Skeletal muscle satellite cell (primary cell): ENCODE data around the gene UCN2.
"Not testable (repeated sequence)": the region's sequence is repeated elsewhere in the genome, so short reads cannot be mapped to it uniquely, and the experiment has no call there.

Source experiments
- H3K27me3 ChIP-seq: 2 replicates; pipeline ENCODE4 v1.7.0; 2013; ENCODE audit warnings: low read length; ENCODE audit not compliant: control insufficient read depth, insufficient read depth
- H3K36me3 ChIP-seq: 2 replicates; pipeline ENCODE4 v1.7.0; 2013; ENCODE audit warnings: mild to moderate bottlenecking, control low read depth, low read length; ENCODE audit not compliant: insufficient read depth
- H3K4me1 ChIP-seq: 2 replicates; pipeline ENCODE4 v1.7.0; 2013; ENCODE audit warnings: low read length; ENCODE audit not compliant: control insufficient read depth, insufficient read depth
- H3K4me2 ChIP-seq: 2 replicates; pipeline ENCODE4 v1.7.0; 2013; ENCODE audit warnings: mild to moderate bottlenecking, low read length
- H3K4me3 ChIP-seq: 2 replicates; pipeline ENCODE4 v1.7.0; 2013; ENCODE audit warnings: low read length
- H3K9ac ChIP-seq: 2 replicates; pipeline ENCODE4 v1.7.0; 2013; ENCODE audit warnings: mild to moderate bottlenecking, low read depth, low read length, moderate library complexity
- H3K9me3 ChIP-seq: replicated peaks from 2 replicates; pipeline ENCODE4 v1.7.0; 2013; ENCODE audit warnings: mild to moderate bottlenecking, control low read depth, low read length

Gene UCN2

GRCh38 chr3:48546203-48546829, 17.3 kb downstream of the UCN2 start:
- Histone ChIP-seq H3K9ac (no peak overlapping the region), H3K9me3 (no peaks in the 10 kb centered on the region), H3K27me3 (no peaks in the 10 kb centered on the region), H3K4me2 (no peak overlapping the region), H3K36me3 (peaks cover 23% of the 10 kb centered on the region), H3K4me1 (peaks cover 7% of the 10 kb centered on the region), H3K4me3 (no peak overlapping the region)

DNA sequence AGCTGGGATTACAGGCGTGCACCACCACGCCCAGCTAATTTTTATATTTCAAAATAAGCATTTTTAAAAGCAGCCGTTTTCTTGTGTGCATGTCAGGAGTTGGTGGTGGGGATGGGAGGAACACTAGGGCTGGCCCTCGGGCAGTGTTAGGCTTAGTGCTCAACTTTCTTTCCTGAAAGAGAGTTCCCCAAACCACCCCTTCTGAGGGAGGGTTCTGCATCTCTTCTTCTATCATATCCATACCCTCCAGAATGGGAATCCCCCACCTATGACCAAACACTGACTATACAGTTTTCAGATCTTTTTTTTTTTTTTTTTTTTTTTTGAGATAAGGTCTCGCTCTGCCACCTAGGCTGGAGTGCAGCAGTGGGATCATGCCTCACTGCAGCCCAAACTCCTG, 19.4 kb downstream of the UCN2 start:
- no peak overlapping the region for H3K4me2 ChIP-seq
- peaks cover 27% of the 10 kb centered on the region for H3K36me3 ChIP-seq
- H3K9ac ChIP-seq = no peak overlapping the region
- peaks cover 7% of the 10 kb centered on the region for H3K4me1 ChIP-seq
- no peaks in the 10 kb centered on the region for H3K9me3 ChIP-seq
- H3K27me3 ChIP-seq = no peaks in the 10 kb centered on the region
- H3K4me3 ChIP-seq = no peak overlapping the region

DNA sequence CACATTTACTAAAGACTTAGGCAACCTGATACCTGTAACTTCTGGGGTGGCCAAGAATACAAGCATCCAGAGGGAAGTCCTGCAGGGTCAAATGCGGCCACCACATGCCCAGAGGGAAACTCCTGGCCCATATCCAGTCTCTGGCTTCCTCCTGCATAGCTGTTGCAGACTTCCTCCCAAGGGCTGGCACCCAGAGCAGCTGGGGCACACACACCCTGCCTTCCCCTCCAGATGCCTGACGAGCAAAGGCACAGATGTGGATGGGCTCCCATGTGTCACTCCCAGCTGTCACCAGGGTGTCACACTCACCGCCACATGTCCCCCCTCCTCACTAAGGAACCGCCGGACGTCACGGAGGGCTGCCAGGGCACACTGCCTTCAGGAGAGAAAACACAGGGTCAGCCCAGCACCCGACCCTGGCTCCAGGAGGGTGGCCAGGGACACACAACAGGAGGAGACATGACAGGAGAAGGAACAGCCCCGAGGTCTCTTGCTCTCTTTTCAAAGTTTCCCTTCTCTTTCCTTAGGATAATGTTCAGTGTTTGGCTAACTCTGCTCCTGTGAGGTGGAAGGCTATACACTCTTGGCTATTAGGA, 20.2 kb downstream of the UCN2 start:
- H3K4me2 ChIP-seq = peak overlapping the region; percentile 3
- H3K4me1 ChIP-seq = peaks cover 7% of the 10 kb centered on the region
- H3K27me3 ChIP-seq = no peaks in the 10 kb centered on the region
- H3K9me3 ChIP-seq = no peaks in the 10 kb centered on the region
- H3K9ac ChIP-seq = no peak overlapping the region
- no peak overlapping the region for H3K4me3 ChIP-seq
- H3K36me3 ChIP-seq = peaks cover 31% of the 10 kb centered on the region

DNA sequence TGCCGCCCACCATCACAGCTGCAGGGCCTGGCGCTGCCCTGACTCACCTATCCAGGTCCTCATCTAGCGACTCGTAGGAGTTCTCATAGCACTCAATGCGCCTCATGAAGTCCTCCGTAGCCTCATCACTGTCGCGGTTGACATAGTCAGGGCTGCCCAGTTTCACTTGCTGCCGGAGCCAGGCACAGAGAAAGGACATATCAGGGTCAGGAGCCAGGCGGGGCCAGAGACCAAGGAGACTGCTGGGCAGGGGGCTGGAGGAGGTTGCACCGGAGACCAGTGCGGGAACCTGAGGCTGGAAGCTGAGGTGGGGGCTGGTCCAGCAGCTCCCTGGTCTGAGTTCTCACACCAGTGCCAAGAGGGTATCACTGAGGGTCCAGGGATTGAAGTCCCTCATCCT, 25.1 kb downstream of the UCN2 start:
- H3K4me2 ChIP-seq = no peak overlapping the region
- H3K9ac ChIP-seq = no peak overlapping the region
- no peak overlapping the region for H3K4me3 ChIP-seq
- H3K27me3 ChIP-seq = no peaks in the 10 kb centered on the region
- H3K36me3 ChIP-seq = peaks cover 35% of the 10 kb centered on the region
- H3K4me1 ChIP-seq = peaks cover 5% of the 10 kb centered on the region
- no peaks in the 10 kb centered on the region for H3K9me3 ChIP-seq

- Histone ChIP-seq H3K27me3 (no peaks in the 10 kb centered on the region), H3K4me3 (no peak overlapping the region), H3K4me2 (no peak overlapping the region), H3K9ac (no peak overlapping the region), H3K36me3 (peaks cover 31% of the 10 kb centered on the region), H3K4me1 (no peaks in the 10 kb centered on the region), H3K9me3 (no peaks in the 10 kb centered on the region)
Observed at GRCh38 chr3:48536785-48537184, 26.8 kb downstream of the UCN2 start.

DNA sequence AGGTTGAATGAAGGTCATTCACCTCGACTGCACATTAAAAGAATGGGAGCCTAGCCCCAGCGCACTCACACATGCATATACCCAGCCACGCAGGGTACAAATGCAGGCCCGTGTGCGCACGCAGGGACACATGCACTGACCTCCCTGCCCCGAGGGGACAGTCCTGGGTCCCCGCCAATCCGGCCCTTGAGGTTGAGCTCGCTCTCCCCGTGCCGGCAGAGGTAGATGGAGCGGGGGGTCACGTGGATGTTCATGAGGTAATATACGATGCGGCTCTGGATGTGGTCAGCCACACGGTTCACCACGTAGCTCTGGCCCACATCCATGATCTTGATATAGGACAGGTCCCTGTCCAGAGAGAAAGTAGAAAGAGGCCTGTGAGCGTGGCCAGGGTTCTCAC, 27.5 kb downstream of the UCN2 start:
- Histone ChIP-seq H3K4me2 (no peak overlapping the region), H3K9me3 (no peaks in the 10 kb centered on the region), H3K27me3 (no peaks in the 10 kb centered on the region), H3K36me3 (peaks cover 31% of the 10 kb centered on the region), H3K4me1 (no peaks in the 10 kb centered on the region), H3K4me3 (no peak overlapping the region), H3K9ac (no peak overlapping the region)

DNA sequence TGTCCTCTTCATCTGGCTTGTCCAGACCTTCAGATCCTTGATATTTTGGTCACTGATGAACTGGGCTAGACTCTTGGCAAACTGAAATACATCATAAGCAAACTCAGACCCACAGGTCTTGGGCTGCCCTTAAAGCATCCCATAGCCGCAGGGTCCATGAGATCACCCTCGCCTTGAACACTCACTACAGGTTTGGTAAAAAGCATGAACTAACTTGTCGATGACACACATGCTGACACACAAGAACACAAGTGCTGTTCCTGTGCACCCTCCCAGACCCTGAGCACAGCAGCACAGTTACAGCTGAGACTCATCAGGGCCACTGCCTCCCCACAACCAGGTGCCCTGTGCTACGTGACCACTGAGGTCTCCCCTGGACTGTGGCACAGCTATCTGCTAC, 28.0 kb downstream of the UCN2 start:
- no peak overlapping the region for H3K4me2 ChIP-seq
- H3K27me3 ChIP-seq = no peaks in the 10 kb centered on the region
- peaks cover 33% of the 10 kb centered on the region for H3K36me3 ChIP-seq
- H3K4me1 ChIP-seq = no peaks in the 10 kb centered on the region
- H3K9me3 ChIP-seq = no peaks in the 10 kb centered on the region
- H3K4me3 ChIP-seq = no peak overlapping the region
- no peak overlapping the region for H3K9ac ChIP-seq

GRCh38 chr3:48532977-48533337, 30.6 kb downstream of the UCN2 start:
- H3K4me3 ChIP-seq = no peak overlapping the region
- H3K9ac ChIP-seq = no peak overlapping the region

DNA sequence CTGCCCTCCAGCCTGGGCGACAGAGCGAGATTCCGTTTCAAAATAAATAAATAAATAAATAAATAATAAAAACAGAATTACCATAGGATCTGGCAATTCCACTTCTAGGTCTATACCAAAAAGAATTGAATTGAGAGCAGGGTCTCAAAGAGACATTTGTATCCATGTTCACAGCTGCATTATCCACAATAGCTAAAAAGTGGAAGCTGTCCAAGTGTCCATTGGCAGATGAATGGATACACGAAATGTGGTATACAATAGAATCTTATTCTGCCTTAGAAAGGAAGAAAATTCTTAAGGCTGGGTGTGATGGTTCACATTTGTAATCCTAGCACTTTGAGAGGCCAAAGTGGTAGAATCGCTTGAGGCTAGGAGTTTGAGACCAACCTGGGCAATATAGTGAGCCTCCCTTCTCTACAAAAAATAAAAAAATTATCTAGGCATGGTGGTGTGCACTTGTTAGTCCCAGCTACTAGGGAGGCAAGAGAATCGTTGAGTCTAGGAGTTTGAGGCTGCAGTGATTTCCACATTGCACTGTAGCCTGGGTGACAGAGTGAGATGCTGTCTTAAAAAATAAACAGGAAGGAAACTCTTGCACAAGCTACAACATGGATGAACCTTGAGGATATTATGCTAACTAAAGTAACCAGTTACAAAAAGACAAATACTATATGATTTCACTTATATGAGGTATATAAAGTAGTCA, 31.2 kb downstream of the UCN2 start:
- no peaks in the 10 kb centered on the region for H3K4me1 ChIP-seq
- H3K9ac ChIP-seq = no peak overlapping the region
- H3K4me3 ChIP-seq = no peak overlapping the region
- no peaks in the 10 kb centered on the region for H3K27me3 ChIP-seq
- H3K4me2 ChIP-seq = no peak overlapping the region
- no peaks in the 10 kb centered on the region for H3K9me3 ChIP-seq
- H3K36me3 ChIP-seq = peaks cover 23% of the 10 kb centered on the region

More at GRCh38 chr3:48532977-48533337, 30.6 kb downstream of the UCN2 start:
- Histone ChIP-seq H3K4me2 (no peak overlapping the region), H3K9me3 (no peaks in the 10 kb centered on the region), H3K4me1 (no peaks in the 10 kb centered on the region), H3K27me3 (no peaks in the 10 kb centered on the region), H3K36me3 (peaks cover 23% of the 10 kb centered on the region)

- H3K9me3 ChIP-seq, H3K9ac ChIP-seq, H3K4me1 ChIP-seq, H3K4me2 ChIP-seq, H3K27me3 ChIP-seq, H3K4me3 ChIP-seq, H3K36me3 ChIP-seq: not testable (repeated sequence)
Observed at GRCh38 chr3:48530701-48531100, 32.9 kb downstream of the UCN2 start.

DNA sequence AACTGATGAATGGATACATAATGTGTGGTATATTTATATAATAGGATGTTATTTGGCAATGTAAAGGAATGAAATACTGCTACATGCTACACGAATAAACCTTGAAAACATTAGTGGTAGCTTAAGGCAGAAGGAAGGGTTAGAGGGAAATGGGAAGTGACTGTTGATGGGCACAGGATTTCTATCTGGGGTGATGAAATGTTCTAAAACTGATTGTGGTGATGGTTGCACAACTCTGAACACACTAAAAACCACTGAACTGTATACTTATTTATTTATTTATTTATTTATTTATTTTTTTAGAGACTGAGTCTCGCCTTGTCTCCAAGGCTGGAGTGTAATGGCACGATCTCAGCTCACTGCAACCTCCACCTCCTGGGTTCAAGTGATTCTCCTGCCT, 34.8 kb downstream of the UCN2 start:
- Histone ChIP-seq H3K4me2 (no peak overlapping the region), H3K9ac (no peak overlapping the region), H3K27me3 (no peaks in the 10 kb centered on the region), H3K4me3 (no peak overlapping the region), H3K4me1 (no peaks in the 10 kb centered on the region), H3K36me3 (peaks cover 12% of the 10 kb centered on the region), H3K9me3 (no peaks in the 10 kb centered on the region)

DNA sequence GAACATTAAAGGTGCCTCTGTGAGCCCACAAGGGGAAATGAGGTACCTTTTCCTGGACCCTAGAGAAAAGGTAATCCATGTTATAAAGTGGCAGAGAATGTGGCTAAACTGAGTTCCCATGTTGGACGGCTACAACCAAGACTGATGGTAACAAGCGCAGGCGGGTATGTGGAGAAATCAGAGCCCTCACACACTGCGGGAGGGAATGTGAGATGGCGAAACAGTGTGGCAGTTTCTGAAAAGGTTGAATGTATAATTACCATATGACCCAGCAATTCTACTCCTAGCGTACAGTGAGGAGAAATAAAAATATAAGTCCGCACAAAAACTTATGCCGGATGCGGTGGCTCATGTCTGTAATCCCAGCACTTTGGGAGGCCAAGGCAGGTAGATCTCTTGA, 35.5 kb downstream of the UCN2 start:
- peaks cover 12% of the 10 kb centered on the region for H3K36me3 ChIP-seq
- H3K4me2 ChIP-seq = no peak overlapping the region
- H3K4me1 ChIP-seq = no peaks in the 10 kb centered on the region
- H3K9ac ChIP-seq = no peak overlapping the region
- no peaks in the 10 kb centered on the region for H3K9me3 ChIP-seq
- no peak overlapping the region for H3K4me3 ChIP-seq
- no peaks in the 10 kb centered on the region for H3K27me3 ChIP-seq
